CD4-positive, alpha-beta T cell treated with Interleukin-1 beta for 1 hour (primary cell): ENCODE measurements around the gene SLC39A2.
"Not testable (repeated sequence)": the region's sequence is repeated elsewhere in the genome, so short reads cannot be mapped to it uniquely, and the experiment has no call there.

Experiments used
- DNase-seq, 2 donors: peaks; one replicate each; pipeline ENCODE4 v3.0.0-alpha.2; 2020 to 2022

Gene SLC39A2

DNA sequence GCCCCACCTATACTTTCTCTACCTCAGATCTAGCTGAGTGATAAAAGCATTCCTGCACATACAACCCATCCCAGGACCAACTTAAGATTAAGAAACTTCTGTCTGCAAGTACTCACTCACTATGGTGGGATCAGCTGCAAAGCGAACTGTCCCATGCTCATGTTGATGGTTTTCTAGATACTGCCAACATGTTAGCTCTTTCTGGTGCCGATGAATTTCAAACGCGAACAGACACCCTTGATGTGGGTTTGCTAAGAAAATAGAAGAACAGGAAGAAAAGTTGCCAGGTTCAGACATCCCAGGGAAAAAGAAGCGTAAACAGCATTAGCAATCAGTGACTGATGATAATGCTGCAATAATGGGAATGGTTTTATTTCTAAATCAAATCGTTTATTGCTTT is 1.5 kb upstream of the SLC39A2 start:
- DNase-seq = no peak

DNA sequence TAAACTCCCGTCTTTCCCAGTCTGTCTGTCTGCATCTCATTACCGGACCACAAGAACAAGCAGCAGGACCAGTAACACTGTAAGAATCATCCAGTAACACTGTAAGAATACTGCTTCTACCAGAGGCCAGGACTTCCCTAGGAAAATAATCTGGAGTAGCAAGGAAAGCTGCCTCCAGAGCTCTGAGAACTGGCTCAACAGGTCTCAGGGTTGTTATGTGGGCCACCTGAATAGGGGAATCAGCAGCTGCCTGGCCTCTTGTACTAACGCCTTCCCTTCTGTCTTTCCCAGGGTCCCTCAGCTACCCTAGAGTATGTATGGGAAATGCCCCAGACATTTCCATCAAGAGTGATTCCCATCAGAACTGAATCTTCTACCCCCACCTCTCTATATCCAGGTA is 954 bp upstream of the SLC39A2 start:
- no peak for DNase-seq

- DNase-seq = no peak
These were observed 498 bp downstream of the SLC39A2 start for GRCh38 chr14:20999591-20999990.

DNA sequence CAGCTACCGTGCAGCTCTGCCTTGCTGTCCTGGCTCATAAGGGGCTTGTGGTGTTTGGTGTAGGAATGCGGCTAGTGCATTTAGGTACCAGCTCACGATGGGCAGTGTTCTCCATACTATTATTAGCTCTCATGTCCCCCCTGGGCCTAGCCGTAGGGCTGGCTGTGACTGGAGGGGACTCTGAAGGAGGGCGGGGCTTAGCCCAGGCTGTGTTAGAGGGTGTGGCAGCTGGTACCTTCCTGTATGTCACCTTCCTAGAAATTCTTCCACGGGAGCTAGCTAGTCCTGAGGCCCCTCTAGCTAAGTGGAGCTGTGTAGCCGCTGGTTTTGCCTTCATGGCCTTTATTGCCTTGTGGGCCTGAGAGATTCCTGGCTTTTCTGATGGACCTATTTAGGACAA is 2.1 kb downstream of the SLC39A2 start:
- DNase-seq = no peak

DNA sequence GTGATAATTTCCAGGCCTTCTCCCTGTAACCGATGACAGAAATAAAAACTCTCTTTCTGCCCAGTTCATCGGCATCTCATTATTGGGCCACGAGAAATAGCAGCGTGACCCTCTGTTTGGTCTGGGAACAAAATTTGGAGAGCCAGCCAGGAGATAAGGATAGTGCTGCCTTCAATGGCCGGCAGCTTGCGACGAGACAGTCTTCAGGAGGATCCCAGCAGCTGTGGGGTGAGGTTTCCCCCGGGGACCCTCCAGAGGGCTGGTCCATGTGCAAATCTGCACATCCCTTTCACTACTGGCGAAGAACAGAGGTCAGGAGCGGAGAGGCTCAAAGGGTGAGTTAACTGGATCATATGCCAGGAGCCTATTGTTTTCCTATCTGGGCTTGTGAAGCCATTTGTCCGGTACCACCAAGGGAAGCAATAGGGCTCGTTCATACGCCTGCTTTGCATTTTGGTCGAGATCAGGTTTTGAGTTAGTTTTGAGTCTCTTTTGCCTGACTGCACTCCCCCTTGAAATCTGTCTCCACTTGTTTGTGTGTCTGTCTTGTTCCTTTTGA is 4.8 kb downstream of the SLC39A2 start:
- DNase-seq = no peak

- DNase-seq = not testable (repeated sequence)
These were observed 10.6 kb downstream of the SLC39A2 start for GRCh38 chr14:21009721-21010120.

GRCh38 chr14:21011136-21011535 is 12.0 kb downstream of the SLC39A2 start:
- DNase-seq = no peak

DNA sequence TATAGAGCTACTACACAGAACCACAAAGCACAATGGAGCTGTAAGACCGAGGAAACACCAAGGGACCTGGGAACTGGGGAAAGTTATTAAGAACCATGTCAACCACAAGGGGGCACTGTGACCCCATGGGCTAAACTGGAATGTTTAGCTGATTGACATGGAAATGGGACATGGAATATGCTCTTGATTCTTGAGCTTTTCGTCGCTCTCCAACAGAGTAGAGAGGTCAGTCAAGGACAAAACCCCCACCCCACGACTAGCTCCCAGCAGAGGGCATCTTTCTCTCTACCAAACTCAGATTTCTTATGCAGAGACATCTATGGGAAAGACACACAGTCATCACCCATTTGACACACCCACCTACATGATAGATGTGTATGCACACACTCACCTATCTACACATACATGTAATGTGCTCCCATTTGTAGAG is 15.7 kb downstream of the SLC39A2 start:
- DNase-seq = peak; percentile 75 to 82

DNA sequence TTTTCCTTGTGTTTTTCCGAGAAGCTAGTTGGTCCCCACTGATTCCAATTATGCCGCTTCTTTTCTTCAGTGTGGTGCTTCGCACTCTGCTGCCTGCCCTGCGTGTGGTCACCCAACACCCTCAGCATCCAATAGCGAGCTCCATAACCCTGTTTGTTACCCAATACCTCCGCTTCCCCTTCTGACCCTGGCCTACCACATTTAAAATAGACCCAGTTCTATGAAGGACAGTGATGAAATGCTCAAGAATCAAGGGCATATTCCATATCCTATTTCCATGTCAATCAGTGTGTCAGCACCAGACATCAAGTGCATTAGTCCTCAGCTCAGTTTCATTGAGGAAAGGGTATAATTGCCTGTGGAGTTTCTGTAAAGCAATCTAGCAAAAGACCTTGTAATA is 16.2 kb downstream of the SLC39A2 start:
- DNase-seq = no peak

GRCh38 chr14:21016413-21017190 is 17.5 kb downstream of the SLC39A2 start:
- DNase-seq = no peak

GRCh38 chr14:21017528-21018245 is 18.6 kb downstream of the SLC39A2 start:
- no peak for DNase-seq

DNA sequence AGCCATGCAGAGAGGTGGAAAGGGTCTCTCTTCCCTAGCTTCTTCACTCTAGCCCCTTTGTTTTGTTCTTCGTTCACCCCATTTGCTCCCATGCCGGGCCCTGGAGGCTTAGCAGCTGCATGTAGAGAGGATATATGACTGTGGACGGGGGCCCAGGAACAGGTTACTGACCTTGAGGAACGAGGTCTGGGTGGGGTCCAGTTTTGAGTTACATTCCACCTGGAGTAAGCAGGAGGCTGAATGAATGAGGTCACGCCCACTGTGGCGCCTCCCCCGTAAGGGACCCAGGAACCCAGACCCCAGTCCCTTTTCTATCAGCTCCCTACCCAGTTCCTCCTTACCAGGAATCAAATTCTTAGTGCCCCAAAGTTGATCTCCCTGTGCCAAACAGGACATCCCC is 19.2 kb downstream of the SLC39A2 start:
- DNase-seq = no peak

GRCh38 chr14:21018781-21019180 is 19.7 kb downstream of the SLC39A2 start:
- DNase-seq = no peak

DNA sequence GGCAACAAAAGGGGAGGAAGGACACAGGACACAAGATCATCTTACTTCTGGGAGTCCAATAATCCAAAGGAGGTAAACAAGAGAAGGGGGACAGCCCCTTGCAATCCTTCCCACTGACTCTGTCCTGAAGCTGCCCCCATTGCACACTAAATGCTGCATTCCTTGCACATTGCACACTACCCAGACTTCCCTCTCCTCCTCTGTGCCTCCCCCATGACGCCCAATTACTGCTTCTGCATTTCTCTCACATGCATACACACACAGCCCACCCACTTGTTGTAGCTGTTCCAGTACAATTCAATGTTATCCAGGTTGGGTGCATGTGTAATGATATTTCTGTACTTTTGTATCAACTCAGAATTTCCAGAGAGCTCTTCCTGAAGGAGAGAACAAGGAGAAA is 20.3 kb downstream of the SLC39A2 start:
- DNase-seq = no peak

GRCh38 chr14:21020977-21021545 is 22.0 kb downstream of the SLC39A2 start:
- DNase-seq = no peak

DNA sequence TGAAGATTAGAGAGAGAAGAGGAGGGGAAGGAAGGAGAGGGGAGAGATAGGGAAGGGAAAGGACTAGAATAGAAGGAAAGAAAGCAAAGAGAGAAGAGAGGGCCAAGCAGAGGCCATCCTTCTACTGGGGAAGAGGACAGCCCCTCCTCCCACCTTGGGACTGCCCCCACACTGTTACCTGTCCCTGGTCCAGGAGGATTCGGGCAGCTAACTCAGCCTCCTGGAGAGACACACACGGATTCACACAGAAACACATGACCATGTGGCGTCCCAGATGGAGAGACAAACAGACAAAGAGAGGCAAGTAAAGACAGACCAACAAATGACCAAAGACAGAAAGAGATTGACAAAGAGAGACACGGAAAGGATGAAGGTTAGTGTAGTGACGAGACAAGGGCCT is 23.6 kb downstream of the SLC39A2 start:
- DNase-seq = no peak

GRCh38 chr14:21023174-21023573 is 24.1 kb downstream of the SLC39A2 start:
- DNase-seq = no peak

- DNase-seq = peak in 1 of 2 donors; percentile 20
These were observed 24.9 kb downstream of the SLC39A2 start for GRCh38 chr14:21023817-21024584.

DNA sequence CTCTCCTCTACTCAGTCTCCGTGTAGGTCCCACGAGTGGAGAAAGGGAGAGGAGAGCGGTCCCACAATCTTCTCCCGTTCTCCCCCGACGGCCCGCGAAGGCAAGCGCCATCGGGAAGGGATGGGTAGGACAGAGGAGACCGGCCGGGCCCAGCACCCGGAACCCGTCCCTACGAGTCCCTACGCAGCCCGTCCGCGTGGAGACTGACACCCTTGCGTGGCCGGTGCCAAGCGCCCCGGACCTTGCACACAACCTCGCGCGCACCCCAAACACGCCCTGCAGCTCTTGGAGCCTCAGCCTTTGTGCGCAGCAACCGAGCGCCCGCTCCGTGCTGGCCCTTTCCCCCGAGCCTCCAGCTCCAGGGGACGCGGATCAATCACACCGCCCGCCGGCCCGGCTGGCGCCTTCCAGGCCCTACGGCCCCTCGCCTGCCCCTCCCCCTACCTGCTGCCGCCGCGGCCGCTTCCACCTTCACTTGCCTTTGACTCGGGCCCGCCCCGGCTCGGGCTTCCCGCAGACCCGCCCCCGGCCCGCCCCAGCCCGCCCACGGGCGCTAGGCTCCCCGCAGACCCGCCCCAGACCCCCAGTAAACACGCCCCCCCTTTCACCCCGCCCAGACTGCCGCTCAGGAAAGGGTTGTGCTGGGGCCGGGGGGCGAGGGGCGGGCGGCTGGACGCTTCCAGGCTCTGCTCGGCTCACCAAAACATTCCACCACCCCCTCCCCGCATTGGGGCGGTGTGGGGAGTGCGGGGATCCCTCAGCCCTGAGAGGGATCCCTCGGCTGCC is 25.7 kb downstream of the SLC39A2 start, which contains the start of gene NDRG2:
TSS of gene NDRG2 (minus strand) at position 477 of the 786 bp plus-strand sequence. CDS start 1,746 bp downstream, outside the sequence.
- peak; percentile 83 for DNase-seq

GRCh38 chr14:21025371-21026273 is 26.5 kb downstream of the SLC39A2 start:
- DNase-seq = no peak
